Measurements from ENCODE around the gene DSC2.

GRCh38 chr18:31039426-31039825, 62.8 kb downstream of the DSC2 start:
- TF ChIP-seq CTCF (IDR thresholded peaks at IDR 0.05; ENCODE audit: low read depth, low read length) (no peak), EZH2phosphoT487 (IDR thresholded peaks at IDR 0.05; ENCODE audit: low read depth) (no peak)

All from OCI-LY3 (cell line).